SW 1271 (cell line): Measurements from ENCODE around the gene CD300A.
"Not testable (repeated sequence)": the region's sequence is repeated elsewhere in the genome, so short reads cannot be mapped to it uniquely, and the experiment has no call there.

Experiments used
- DNase-seq, 2 experiments: peaks; one replicate each; lab custom pipeline; 2025; lab: John Stamatoyannopoulos, UW

CD300A gene

GRCh38 chr17:74518413-74518981, 52.1 kb downstream of the CD300A start:
- DNase-seq, result not testable (repeated sequence)

GRCh38 chr17:74520016-74520434, 53.6 kb downstream of the CD300A start:
- no peak for DNase-seq

- DNase-seq, result no peak
These were observed 54.5 kb downstream of the CD300A start for GRCh38 chr17:74520790-74521480.

- no peak for DNase-seq
These were observed 55.3 kb downstream of the CD300A start for GRCh38 chr17:74521701-74522201.

- no peak for DNase-seq
These were observed 56.1 kb downstream of the CD300A start for GRCh38 chr17:74522381-74523105.

GRCh38 chr17:74523308-74523707, 56.9 kb downstream of the CD300A start:
- DNase-seq, result no peak

- DNase-seq, result no peak
These were observed 58.4 kb downstream of the CD300A start for GRCh38 chr17:74524653-74525464.

- DNase-seq, result no peak
These were observed 59.0 kb downstream of the CD300A start for GRCh38 chr17:74525465-74525725.

GRCh38 chr17:74525781-74526288, 59.4 kb downstream of the CD300A start:
- DNase-seq, result no peak

- DNase-seq, result no peak
These were observed 60.2 kb downstream of the CD300A start for GRCh38 chr17:74526681-74527080.

GRCh38 chr17:74527081-74527480, 60.6 kb downstream of the CD300A start:
- DNase-seq, result no peak

GRCh38 chr17:74527756-74528155, 61.3 kb downstream of the CD300A start:
- DNase-seq, result no peak

- DNase-seq, result no peak
These were observed 62.2 kb downstream of the CD300A start for GRCh38 chr17:74528491-74529199.

GRCh38 chr17:74529243-74529642, 62.8 kb downstream of the CD300A start:
- DNase-seq, result no peak

- no peak for DNase-seq
These were observed 64.4 kb downstream of the CD300A start for GRCh38 chr17:74530831-74531150.

GRCh38 chr17:74531231-74531761, 64.9 kb downstream of the CD300A start, which contains the start of gene CD300LB:
Gene CD300LB (minus strand): TSS chr17:74531475. CDS start chr17:74531350, 125 bp downstream.
- DNase-seq, result no peak

- no peak for DNase-seq
These were observed 65.7 kb downstream of the CD300A start for GRCh38 chr17:74532115-74532514.
